Measurements from ENCODE around the gene KLF2.

KLF2 gene

GRCh38 chr19:16326401-16327168 lies 2.0 kb downstream of the KLF2 start:
- H3K4me3 ChIP-seq (ENCODE audit: insufficient read depth, low read depth, low read length, poor library complexity, severe bottlenecking) = peak overlapping the region; percentile 98
- peak; percentile 27 to 46 (median 31) for DNase-seq
- no peaks in the 10 kb centered on the region for H3K27me3 ChIP-seq (replicated peaks; ENCODE audit: control insufficient read depth, insufficient read depth, low read length, poor library complexity, severe bottlenecking)
- peaks cover 25% of the 10 kb centered on the region for H3K4me1 ChIP-seq (ENCODE audit: control insufficient read depth, insufficient read depth, low read length, poor library complexity, severe bottlenecking)
- peaks cover 37% of the 10 kb centered on the region for H3K36me3 ChIP-seq (ENCODE audit: control insufficient read depth, insufficient read depth, low read length)
- H3K9me3 ChIP-seq (ENCODE audit: control insufficient read depth, low read length) = no peaks in the 10 kb centered on the region
- H3K27ac ChIP-seq (ENCODE audit: insufficient read depth, low read length, poor library complexity, severe bottlenecking) = peak overlapping the region; percentile 89

DNA sequence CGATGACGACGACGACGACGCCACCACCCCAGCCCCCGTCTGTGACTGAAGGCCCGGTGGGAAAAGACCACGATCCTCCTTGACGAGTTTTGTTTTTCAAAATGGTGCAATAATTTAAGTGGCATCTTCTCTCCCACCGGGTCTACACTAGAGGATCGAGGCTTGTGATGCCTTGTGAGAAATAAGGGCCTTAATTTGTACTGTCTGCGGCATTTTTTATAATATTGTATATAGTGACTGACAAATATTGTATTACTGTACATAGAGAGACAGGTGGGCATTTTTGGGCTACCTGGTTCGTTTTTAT lies 2.5 kb downstream of the KLF2 start:
- Histone ChIP-seq H3K4me3 (ENCODE audit: insufficient read depth, low read depth, low read length, poor library complexity, severe bottlenecking) (peak overlapping the region; percentile 98), H3K36me3 (ENCODE audit: control insufficient read depth, insufficient read depth, low read length) (peaks cover 37% of the 10 kb centered on the region), H3K27me3 (replicated peaks; ENCODE audit: control insufficient read depth, insufficient read depth, low read length, poor library complexity, severe bottlenecking) (no peaks in the 10 kb centered on the region), H3K9me3 (ENCODE audit: control insufficient read depth, low read length) (no peaks in the 10 kb centered on the region), H3K4me1 (ENCODE audit: control insufficient read depth, insufficient read depth, low read length, poor library complexity, severe bottlenecking) (peaks cover 25% of the 10 kb centered on the region), H3K27ac (ENCODE audit: insufficient read depth, low read length, poor library complexity, severe bottlenecking) (peak overlapping the region; percentile 89)
- DNase-seq = no peak

DNA sequence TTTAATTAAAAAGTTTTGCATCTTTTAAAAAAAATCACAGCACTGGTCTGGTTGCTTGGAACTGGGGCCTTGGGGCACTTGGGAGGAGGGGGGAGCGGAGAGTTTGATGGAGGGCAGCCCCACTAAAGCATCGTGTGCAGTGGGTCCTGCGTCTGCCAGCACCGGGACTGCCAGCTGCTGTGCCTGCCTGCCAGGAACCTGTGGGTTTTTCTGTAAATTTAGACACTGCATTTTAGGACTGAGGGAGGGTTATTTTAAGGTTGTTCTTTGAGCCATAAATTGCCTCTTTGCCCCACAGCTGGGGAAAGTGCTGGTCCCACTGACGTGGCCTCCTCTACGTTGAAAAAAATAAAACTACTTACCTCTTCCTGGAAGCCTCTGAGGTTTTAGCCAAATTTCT lies 2.9 kb downstream of the KLF2 start:
- H3K4me3 ChIP-seq (ENCODE audit: insufficient read depth, low read depth, low read length, poor library complexity, severe bottlenecking) = peak overlapping the region; percentile 98
- peaks cover 37% of the 10 kb centered on the region for H3K36me3 ChIP-seq (ENCODE audit: control insufficient read depth, insufficient read depth, low read length)
- DNase-seq = no peak
- no peaks in the 10 kb centered on the region for H3K9me3 ChIP-seq (ENCODE audit: control insufficient read depth, low read length)
- no peaks in the 10 kb centered on the region for H3K27me3 ChIP-seq (replicated peaks; ENCODE audit: control insufficient read depth, insufficient read depth, low read length, poor library complexity, severe bottlenecking)
- H3K4me1 ChIP-seq (ENCODE audit: control insufficient read depth, insufficient read depth, low read length, poor library complexity, severe bottlenecking) = peaks cover 25% of the 10 kb centered on the region
- H3K27ac ChIP-seq (ENCODE audit: insufficient read depth, low read length, poor library complexity, severe bottlenecking) = peak overlapping the region; percentile 89

GRCh38 chr19:16327911-16328823 lies 3.5 kb downstream of the KLF2 start:
- Histone ChIP-seq H3K4me3 (ENCODE audit: insufficient read depth, low read depth, low read length, poor library complexity, severe bottlenecking) (peak overlapping the region; percentile 98), H3K4me1 (ENCODE audit: control insufficient read depth, insufficient read depth, low read length, poor library complexity, severe bottlenecking) (peaks cover 25% of the 10 kb centered on the region), H3K27ac (ENCODE audit: insufficient read depth, low read length, poor library complexity, severe bottlenecking) (peak overlapping the region; percentile 89), H3K36me3 (ENCODE audit: control insufficient read depth, insufficient read depth, low read length) (peaks cover 37% of the 10 kb centered on the region), H3K9me3 (ENCODE audit: control insufficient read depth, low read length) (no peaks in the 10 kb centered on the region), H3K27me3 (replicated peaks; ENCODE audit: control insufficient read depth, insufficient read depth, low read length, poor library complexity, severe bottlenecking) (no peaks in the 10 kb centered on the region)
- peak; percentile 54 to 58 (median 57) for DNase-seq

- peak; percentile 60 to 63 (median 61) for DNase-seq
- H3K27me3 ChIP-seq (replicated peaks; ENCODE audit: control insufficient read depth, insufficient read depth, low read length, poor library complexity, severe bottlenecking) = no peaks in the 10 kb centered on the region
- peak overlapping the region; percentile 89 for H3K27ac ChIP-seq (ENCODE audit: insufficient read depth, low read length, poor library complexity, severe bottlenecking)
- peaks cover 37% of the 10 kb centered on the region for H3K36me3 ChIP-seq (ENCODE audit: control insufficient read depth, insufficient read depth, low read length)
- H3K4me1 ChIP-seq (ENCODE audit: control insufficient read depth, insufficient read depth, low read length, poor library complexity, severe bottlenecking) = peaks cover 19% of the 10 kb centered on the region
- no peaks in the 10 kb centered on the region for H3K9me3 ChIP-seq (ENCODE audit: control insufficient read depth, low read length)
- H3K4me3 ChIP-seq (ENCODE audit: insufficient read depth, low read depth, low read length, poor library complexity, severe bottlenecking) = peak overlapping the region; percentile 98
Measured at GRCh38 chr19:16328824-16329482, 4.3 kb downstream of the KLF2 start.

GRCh38 chr19:16330368-16330801 lies 5.8 kb downstream of the KLF2 start:
- Histone ChIP-seq H3K36me3 (ENCODE audit: control insufficient read depth, insufficient read depth, low read length) (peaks cover 31% of the 10 kb centered on the region), H3K27ac (ENCODE audit: insufficient read depth, low read length, poor library complexity, severe bottlenecking) (peak overlapping the region; percentile 89), H3K9me3 (ENCODE audit: control insufficient read depth, low read length) (no peaks in the 10 kb centered on the region), H3K4me3 (ENCODE audit: insufficient read depth, low read depth, low read length, poor library complexity, severe bottlenecking) (no peak overlapping the region), H3K27me3 (replicated peaks; ENCODE audit: control insufficient read depth, insufficient read depth, low read length, poor library complexity, severe bottlenecking) (no peaks in the 10 kb centered on the region), H3K4me1 (ENCODE audit: control insufficient read depth, insufficient read depth, low read length, poor library complexity, severe bottlenecking) (peaks cover 16% of the 10 kb centered on the region)
- DNase-seq = peak; percentile 92 to 94 (median 94)

DNA sequence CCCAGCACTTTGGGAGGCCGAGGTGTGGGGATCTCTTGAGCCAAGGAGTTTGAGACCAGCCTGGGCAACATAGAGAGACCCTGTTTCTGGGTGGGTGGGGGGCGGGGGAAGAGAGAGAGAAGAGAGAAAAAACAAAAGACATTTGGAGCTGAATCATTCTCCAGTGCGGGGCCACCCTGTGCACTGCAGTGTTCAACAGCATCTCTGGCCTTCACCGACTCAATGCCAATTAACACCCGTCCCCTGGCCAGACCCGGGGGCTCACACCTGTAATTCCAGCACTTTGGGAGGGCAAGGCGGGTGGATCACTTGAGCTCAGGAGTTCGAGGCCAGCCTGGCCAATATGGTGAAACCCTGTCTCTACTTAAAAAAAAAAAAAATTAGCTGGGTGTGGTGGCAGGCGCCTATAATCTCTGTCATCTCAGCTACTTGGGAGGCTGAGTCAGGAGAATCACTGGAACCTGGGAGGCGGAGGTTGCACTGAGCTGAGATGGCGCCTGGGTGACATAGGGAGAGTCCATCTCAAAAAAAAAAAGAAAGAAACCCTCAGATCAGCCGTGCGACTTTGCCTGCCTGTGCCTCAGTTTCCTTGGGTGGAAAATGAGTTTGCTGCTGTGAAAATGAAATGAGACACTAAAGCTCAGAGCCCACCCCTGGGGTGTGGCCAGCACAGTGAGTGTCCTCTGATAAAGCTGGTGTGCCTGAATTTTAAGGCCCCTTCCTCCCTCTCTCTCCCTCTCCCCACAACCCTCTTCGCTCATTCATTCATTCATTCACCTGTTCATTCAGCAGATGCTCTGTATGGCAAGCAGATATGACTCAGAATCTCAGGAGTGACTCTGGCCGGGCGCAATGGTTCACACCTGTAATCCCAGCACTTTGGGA lies 6.4 kb downstream of the KLF2 start:
- peak overlapping the region; percentile 89 for H3K27ac ChIP-seq (ENCODE audit: insufficient read depth, low read length, poor library complexity, severe bottlenecking)

DNA sequence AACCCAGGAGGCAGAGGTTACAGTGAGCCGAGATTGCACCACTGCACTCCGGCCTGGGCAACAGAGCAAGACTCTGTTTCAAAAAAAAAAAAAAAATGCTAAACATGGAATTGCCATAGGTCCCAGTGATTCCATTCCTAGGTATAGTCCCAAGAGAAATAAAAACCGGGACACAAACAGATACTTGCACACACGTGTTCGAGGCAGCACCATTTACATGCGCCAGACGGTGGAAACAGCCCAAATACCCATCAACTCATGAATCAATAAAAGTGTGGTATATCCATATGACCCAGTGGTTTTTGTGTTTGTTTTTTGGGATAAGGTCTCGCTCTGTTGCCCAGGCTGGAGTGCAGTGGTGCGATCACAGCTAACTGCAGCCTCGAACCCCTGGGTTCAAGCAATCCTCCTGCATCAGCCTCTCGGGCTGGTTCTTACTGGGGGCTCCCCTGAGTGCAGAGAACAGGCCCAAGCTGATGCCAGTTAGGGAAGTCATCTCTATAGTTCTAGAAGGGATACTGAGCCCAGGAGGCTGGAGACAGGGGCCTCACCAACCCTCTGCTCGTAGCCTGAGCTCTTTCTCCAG lies 8.5 kb downstream of the KLF2 start:
- Histone ChIP-seq H3K27ac (ENCODE audit: insufficient read depth, low read length, poor library complexity, severe bottlenecking) (no peak overlapping the region), H3K4me1 (ENCODE audit: control insufficient read depth, insufficient read depth, low read length, poor library complexity, severe bottlenecking) (peaks cover 19% of the 10 kb centered on the region)

More for the DNA sequence above, 6.4 kb downstream of the KLF2 start:
- DNase-seq = peak in 1 of 3 donors; percentile 21
- Histone ChIP-seq H3K4me3 (ENCODE audit: insufficient read depth, low read depth, low read length, poor library complexity, severe bottlenecking) (no peak overlapping the region), H3K9me3 (ENCODE audit: control insufficient read depth, low read length) (no peaks in the 10 kb centered on the region), H3K36me3 (ENCODE audit: control insufficient read depth, insufficient read depth, low read length) (peaks cover 27% of the 10 kb centered on the region), H3K27me3 (replicated peaks; ENCODE audit: control insufficient read depth, insufficient read depth, low read length, poor library complexity, severe bottlenecking) (no peaks in the 10 kb centered on the region), H3K4me1 (ENCODE audit: control insufficient read depth, insufficient read depth, low read length, poor library complexity, severe bottlenecking) (peaks cover 16% of the 10 kb centered on the region)

DNA sequence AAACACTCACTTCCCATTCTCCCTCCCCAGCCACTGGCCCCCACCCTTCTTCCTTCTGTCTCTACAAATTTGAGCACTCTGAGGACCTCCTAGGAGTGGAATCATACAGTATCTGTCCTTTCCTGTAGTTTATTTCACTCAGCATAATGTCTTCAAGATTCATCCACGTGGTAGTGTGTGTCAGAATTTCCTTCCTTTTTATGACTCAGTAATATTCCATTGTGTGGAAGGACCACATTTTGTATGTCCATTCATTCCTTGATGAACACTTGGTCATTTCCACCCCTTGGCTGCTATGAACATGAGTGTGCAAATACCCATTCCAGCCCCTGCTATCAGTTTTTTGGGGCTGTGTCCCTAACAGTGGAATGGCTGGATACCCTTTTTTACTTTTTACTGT lies 9.8 kb downstream of the KLF2 start:
- peaks cover 23% of the 10 kb centered on the region for H3K4me1 ChIP-seq (ENCODE audit: control insufficient read depth, insufficient read depth, low read length, poor library complexity, severe bottlenecking)
- no peaks in the 10 kb centered on the region for H3K36me3 ChIP-seq (ENCODE audit: control insufficient read depth, insufficient read depth, low read length)
- H3K9me3 ChIP-seq (ENCODE audit: control insufficient read depth, low read length) = no peaks in the 10 kb centered on the region
- H3K27me3 ChIP-seq (replicated peaks; ENCODE audit: control insufficient read depth, insufficient read depth, low read length, poor library complexity, severe bottlenecking) = no peaks in the 10 kb centered on the region
- H3K27ac ChIP-seq (ENCODE audit: insufficient read depth, low read length, poor library complexity, severe bottlenecking) = no peak overlapping the region
- no peak overlapping the region for H3K4me3 ChIP-seq (ENCODE audit: insufficient read depth, low read depth, low read length, poor library complexity, severe bottlenecking)
- DNase-seq = no peak

More for the DNA sequence above, 8.5 kb downstream of the KLF2 start:
- Histone ChIP-seq H3K9me3 (ENCODE audit: control insufficient read depth, low read length) (no peaks in the 10 kb centered on the region), H3K4me3 (ENCODE audit: insufficient read depth, low read depth, low read length, poor library complexity, severe bottlenecking) (no peak overlapping the region), H3K36me3 (ENCODE audit: control insufficient read depth, insufficient read depth, low read length) (peaks cover 6% of the 10 kb centered on the region), H3K27me3 (replicated peaks; ENCODE audit: control insufficient read depth, insufficient read depth, low read length, poor library complexity, severe bottlenecking) (no peaks in the 10 kb centered on the region)
- no peak for DNase-seq
